Measurements from ENCODE around the gene ICAM2. TPM values are rescaled to one million over a fixed set of nuclear protein-coding genes. Genes with fewer than 3 reads are reported as not detected.

The ICAM2 gene
- total RNA-seq, 1 donor from 2014 or later = 70.5 TPM

- intact Hi-C loops (cut with DNase I) = no loop called here
Measured at GRCh38 chr17:64004903-64005733, 15.3 kb downstream of the ICAM2 start.

GRCh38 chr17:64004218-64004770, 16.1 kb downstream of the ICAM2 start:
- ATAC-seq = no peak
- peaks cover 38% of the 10 kb centered on the region for H3K4me1 ChIP-seq
- TF ChIP-seq, protein P1, sequence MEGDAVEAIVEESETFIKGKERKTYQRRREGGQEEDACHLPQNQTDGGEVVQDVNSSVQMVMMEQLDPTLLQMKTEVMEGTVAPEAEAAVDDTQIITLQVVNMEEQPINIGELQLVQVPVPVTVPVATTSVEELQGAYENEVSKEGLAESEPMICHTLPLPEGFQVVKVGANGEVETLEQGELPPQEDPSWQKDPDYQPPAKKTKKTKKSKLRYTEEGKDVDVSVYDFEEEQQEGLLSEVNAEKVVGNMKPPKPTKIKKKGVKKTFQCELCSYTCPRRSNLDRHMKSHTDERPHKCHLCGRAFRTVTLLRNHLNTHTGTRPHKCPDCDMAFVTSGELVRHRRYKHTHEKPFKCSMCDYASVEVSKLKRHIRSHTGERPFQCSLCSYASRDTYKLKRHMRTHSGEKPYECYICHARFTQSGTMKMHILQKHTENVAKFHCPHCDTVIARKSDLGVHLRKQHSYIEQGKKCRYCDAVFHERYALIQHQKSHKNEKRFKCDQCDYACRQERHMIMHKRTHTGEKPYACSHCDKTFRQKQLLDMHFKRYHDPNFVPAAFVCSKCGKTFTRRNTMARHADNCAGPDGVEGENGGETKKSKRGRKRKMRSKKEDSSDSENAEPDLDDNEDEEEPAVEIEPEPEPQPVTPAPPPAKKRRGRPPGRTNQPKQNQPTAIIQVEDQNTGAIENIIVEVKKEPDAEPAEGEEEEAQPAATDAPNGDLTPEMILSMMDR (IDR thresholded peaks at IDR 0.05) = no peak
- H3K4me3 ChIP-seq = no peak overlapping the region
- H3K27me3 ChIP-seq = no peaks in the 10 kb centered on the region
- H3K27ac ChIP-seq = no peak overlapping the region
- H3K36me3 ChIP-seq = no peaks in the 10 kb centered on the region
- intact Hi-C loops (cut with DNase I) = no loop called here
- no peak for DNase-seq
- no peaks in the 10 kb centered on the region for H3K9me3 ChIP-seq

More at GRCh38 chr17:64004903-64005733, 15.3 kb downstream of the ICAM2 start:
- no peaks in the 10 kb centered on the region for H3K27me3 ChIP-seq
- ATAC-seq (no peak), DNase-seq (no peak)
- H3K9me3 ChIP-seq = no peaks in the 10 kb centered on the region
- H3K4me3 ChIP-seq = peak overlapping the region; percentile 31
- H3K27ac ChIP-seq = no peak overlapping the region
- peaks cover 46% of the 10 kb centered on the region for H3K4me1 ChIP-seq
- TF ChIP-seq, protein P1 (IDR thresholded peaks at IDR 0.05) = no peak
- H3K36me3 ChIP-seq = no peaks in the 10 kb centered on the region

DNA sequence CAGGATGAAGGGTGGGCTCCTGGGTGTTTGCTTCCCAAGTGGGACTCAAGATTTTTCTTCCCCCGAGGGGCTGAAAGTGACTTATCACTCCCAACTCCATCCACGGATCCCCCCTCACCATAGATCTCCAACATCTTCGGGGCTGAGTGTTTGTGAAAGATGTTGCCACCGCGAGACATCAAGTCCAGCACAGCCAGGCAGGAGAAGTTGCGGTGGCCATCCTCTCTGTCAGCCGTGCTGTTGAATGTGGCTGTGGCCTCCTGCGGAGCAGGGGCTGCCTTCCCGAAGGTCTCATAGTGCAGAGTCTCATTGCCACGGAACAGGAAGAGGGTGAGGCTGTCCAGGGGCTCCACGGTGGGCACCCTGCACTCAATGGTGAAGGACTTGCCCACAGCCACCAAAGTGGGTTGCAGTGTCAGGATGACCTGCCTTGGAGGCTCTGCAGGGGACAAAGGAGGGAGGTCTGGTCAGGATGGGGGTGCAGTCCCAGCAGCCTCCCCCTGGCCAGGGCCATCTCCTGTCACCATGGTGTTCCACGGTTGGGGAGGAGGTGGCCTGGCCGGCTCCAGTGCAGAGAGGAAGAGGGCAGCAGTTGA, 16.8 kb downstream of the ICAM2 start:
- no peak overlapping the region for H3K27ac ChIP-seq
- no peak overlapping the region for H3K4me3 ChIP-seq
- no peaks in the 10 kb centered on the region for H3K36me3 ChIP-seq
- intact Hi-C loops (cut with DNase I) = no loop called here
- ATAC-seq (no peak), DNase-seq (no peak)
- no peaks in the 10 kb centered on the region for H3K27me3 ChIP-seq
- TF ChIP-seq, protein P1 (IDR thresholded peaks at IDR 0.05) = no peak
- no peaks in the 10 kb centered on the region for H3K9me3 ChIP-seq
- peaks cover 35% of the 10 kb centered on the region for H3K4me1 ChIP-seq

DNA sequence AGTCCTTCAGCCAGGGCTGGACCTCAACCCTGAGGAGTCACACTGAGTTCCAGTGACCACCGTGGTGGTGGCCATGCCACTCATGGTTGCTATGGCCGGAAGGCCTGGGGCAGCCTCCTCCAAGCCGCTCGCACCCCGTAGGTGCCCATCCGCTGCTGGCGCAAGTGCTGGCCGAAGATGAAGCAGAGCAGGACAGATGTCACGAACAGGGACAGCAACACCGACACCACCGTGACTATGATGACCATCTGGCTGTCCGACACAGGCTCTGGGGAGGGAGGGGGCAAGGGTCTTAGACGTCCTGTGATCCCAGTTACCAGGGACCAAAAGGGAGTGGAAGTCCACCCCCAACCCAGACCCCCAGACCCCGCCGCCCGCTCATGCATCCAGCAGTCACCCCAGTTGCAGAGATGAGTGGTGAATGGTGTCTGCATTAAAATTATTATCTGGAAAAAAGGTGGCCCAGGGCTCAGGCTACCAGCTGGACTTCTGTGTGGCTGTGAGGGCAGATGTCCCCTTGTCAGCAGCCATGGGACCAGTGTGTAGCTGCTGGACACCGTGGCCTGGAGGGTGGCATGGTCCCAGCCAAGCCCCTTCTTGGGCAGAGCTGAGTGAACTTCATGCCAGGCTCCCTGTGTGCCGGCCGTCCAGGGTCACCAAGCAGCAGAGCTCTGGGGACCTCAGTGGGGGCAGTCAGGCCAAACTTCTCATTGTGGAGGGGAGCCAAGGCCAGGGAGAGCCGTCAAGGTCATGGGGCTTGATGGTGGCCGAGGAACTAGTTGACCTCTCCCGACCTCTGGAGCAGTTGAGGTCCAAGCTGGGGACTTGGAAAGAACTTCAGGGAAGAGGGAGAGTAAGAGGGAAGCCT, 17.5 kb downstream of the ICAM2 start:
- H3K9me3 ChIP-seq = no peaks in the 10 kb centered on the region
- ATAC-seq (no peak), DNase-seq (no peak)
- intact Hi-C loops (cut with DNase I) = no loop called here
- H3K36me3 ChIP-seq = no peaks in the 10 kb centered on the region
- H3K4me3 ChIP-seq = no peak overlapping the region
- H3K27me3 ChIP-seq = no peaks in the 10 kb centered on the region
- H3K27ac ChIP-seq = peak overlapping the region; percentile 51
- TF ChIP-seq, protein P1 (IDR thresholded peaks at IDR 0.05) = no peak
- peaks cover 33% of the 10 kb centered on the region for H3K4me1 ChIP-seq

DNA sequence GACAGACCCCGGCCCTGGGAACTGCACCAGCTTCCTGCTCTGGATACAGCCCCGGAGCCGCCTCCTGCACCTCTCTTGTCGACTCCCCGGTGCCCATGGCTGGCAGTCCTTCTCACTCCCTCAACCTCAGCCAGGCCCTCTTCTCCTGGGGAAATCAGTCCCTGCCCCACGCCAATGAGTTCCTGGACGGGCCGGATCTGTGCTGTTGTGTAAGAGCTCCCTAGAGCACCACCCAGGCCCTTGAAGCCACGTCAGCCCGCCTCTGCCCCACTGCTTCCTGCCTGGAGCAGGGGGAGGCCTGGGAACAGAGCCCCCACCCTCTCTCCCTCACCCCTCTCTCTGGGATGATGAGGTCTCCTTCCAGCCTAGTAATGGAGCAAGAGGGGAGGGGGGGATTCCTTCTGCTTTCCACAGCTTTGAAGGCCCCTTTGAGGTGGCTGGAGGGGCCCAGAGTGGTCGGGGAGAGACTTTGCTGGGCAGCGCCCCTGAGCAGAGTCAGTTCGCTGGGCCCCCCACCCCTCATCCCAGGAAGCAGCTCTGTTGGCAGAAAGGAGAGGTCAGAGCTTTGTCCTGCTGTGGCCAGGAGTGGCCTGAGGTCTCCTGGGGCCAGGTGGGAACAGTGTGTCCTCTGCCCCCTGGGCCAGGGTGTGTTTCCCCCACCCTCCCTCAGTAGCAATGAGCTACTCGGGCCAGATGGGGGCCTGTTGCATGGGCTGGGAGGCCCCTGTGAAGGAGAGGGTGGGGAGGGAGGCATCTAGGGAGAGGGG, 18.5 kb downstream of the ICAM2 start:
- DNase-seq (peak; percentile 83), ATAC-seq (peak; percentile 72)
- TF ChIP-seq, protein P1 (IDR thresholded peaks at IDR 0.05) = no peak
- H3K36me3 ChIP-seq = no peaks in the 10 kb centered on the region
- H3K4me3 ChIP-seq = no peak overlapping the region
- no peaks in the 10 kb centered on the region for H3K9me3 ChIP-seq
- H3K27ac ChIP-seq = peak overlapping the region; percentile 51
- H3K27me3 ChIP-seq = no peaks in the 10 kb centered on the region
- peaks cover 31% of the 10 kb centered on the region for H3K4me1 ChIP-seq
- intact Hi-C loops (cut with DNase I) = no loop called here

Measured in upper lobe of right lung (tissue), 1 donor.